Testis (tissue), 2 donors: Measurements from ENCODE around the gene ENTPD3.

Experiments
- POLR2A ChIP-seq: fragments of 450-650 bp; IDR thresholded peaks from one replicate; pipeline ENCODE4 v1.6.1; 2017; ENCODE audit warnings: antibody characterized with exemption, mild to moderate bottlenecking, moderate library complexity
- TF ChIP-seq, protein P1 (sequence below), 3 experiments: fragments of 450-650 bp in 2 of 3; fragments of 200-600 bp in 1 of 3; sonication (generic) in 1 of 3; IDR thresholded peaks; one replicate each; pipeline ENCODE4 v1.5.1; 2016 to 2019; ENCODE audit warnings: antibody characterized with exemption in 3 of 3, mild to moderate bottlenecking in 2 of 3, moderate library complexity in 1 of 3

GRCh38 chr3:40417845-40418543 is 31.0 kb downstream of the ENTPD3 start:
- TF ChIP-seq, protein P1, sequence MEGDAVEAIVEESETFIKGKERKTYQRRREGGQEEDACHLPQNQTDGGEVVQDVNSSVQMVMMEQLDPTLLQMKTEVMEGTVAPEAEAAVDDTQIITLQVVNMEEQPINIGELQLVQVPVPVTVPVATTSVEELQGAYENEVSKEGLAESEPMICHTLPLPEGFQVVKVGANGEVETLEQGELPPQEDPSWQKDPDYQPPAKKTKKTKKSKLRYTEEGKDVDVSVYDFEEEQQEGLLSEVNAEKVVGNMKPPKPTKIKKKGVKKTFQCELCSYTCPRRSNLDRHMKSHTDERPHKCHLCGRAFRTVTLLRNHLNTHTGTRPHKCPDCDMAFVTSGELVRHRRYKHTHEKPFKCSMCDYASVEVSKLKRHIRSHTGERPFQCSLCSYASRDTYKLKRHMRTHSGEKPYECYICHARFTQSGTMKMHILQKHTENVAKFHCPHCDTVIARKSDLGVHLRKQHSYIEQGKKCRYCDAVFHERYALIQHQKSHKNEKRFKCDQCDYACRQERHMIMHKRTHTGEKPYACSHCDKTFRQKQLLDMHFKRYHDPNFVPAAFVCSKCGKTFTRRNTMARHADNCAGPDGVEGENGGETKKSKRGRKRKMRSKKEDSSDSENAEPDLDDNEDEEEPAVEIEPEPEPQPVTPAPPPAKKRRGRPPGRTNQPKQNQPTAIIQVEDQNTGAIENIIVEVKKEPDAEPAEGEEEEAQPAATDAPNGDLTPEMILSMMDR (IDR thresholded peaks at IDR 0.05): no peak
- no peak for TF ChIP-seq POLR2A
